Activated T-helper 9 cell treated with anti-CD3 and anti-CD28 coated beads, Interleukin-2, amount 50 U/mL, for 16 hours (primary cell): Measurements from ENCODE around the gene PRDX2.

Experiments
- DNase-seq: peaks from one replicate; pipeline ENCODE4 v3.0.0-alpha.2; 2020; ENCODE audit warnings: low read depth

PRDX2 gene

GRCh38 chr19:12792051-12792852 lies 9.3 kb downstream of the PRDX2 start:
- DNase-seq = peak; percentile 67

DNA sequence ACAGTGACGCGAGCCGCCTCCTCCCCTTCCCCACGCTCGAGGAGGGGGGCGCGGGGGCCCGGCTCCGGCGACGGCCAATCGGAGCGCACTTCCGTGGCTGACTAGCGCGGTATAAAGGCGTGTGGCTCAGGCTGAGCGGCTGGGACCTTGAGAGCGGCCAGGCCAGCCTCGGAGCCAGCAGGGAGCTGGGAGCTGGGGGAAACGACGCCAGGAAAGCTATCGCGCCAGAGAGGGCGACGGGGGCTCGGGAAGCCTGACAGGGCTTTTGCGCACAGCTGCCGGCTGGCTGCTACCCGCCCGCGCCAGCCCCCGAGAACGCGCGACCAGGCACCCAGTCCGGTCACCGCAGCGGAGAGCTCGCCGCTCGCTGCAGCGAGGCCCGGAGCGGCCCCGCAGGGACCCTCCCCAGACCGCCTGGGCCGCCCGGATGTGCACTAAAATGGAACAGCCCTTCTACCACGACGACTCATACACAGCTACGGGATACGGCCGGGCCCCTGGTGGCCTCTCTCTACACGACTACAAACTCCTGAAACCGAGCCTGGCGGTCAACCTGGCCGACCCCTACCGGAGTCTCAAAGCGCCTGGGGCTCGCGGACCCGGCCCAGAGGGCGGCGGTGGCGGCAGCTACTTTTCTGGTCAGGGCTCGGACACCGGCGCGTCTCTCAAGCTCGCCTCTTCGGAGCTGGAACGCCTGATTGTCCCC lies 10.1 kb downstream of the PRDX2 start, which contains the start of gene JUNB:
Gene JUNB (plus strand): TSS at position 142 of the 706 bp plus-strand sequence. CDS start 286 bp downstream, at position 428.
- DNase-seq = peak; percentile 96

DNA sequence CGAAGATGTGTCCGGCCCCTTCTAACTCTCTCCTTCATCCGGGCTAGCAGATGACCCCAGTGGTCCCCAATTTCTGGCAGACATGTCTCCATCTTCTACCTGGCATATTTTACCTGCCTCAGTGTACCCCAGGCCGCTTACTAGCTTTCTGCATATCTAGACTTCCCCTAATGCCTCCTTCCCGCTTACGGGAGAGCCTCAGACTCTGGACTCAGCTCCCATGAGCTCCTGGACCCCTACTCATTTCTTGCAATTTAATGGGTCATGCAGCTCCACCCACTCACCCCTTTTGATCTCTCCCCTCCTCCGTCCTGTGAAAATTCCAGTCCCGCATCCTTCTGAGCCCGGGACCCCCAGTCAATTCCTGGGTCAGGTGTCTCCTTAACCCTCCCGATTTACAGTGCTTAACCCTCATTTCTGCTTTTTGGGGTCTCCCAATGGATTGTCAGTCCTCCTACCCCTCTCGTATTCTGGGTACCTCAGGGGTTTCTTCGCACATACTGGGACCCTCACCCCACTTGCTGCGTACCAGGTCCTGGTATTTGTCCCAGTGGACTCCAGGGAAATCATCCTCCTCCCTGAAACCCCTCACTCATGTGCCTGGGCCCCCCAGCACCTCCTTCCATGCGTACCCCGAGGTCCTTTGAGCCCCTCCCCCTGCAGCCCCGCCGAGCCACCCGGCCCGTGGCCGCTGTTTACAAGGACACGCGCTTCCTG lies 10.8 kb downstream of the PRDX2 start:
- no peak for DNase-seq

GRCh38 chr19:12789904-12790619 lies 11.5 kb downstream of the PRDX2 start:
- DNase-seq = peak; percentile 86

GRCh38 chr19:12789098-12789903 lies 12.3 kb downstream of the PRDX2 start:
- DNase-seq = no peak

- peak; percentile 51 for DNase-seq
These were observed 12.9 kb downstream of the PRDX2 start for GRCh38 chr19:12788682-12789097.

DNA sequence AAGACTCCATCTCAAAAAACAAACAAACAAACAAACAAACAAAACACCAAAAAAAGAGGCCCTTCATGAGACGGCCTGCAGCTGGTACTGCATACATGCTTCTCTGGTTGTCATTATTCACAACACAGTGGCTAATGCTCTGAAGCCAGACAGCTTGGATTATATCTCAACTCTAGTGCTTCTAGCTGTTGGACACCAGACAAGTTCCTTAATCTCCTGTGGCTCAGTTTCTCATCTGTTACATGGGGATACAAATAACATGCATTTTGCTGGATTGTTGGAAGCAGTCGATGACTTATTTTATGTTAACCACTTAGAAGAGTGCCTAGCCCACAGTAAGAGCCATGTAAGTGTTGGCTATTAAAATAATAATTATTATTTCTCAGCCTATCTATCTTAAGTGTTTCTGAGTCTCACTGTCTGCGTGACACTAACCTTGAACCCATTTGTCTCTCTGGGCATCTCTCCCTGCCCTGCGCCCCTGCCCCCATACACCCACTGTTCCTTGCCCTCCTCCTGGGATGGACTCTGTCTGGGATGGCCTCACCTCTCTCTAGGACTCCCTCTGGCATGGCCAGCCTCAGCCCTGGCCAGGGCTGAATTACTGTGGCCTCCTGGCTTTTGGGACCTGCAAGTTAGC lies 13.4 kb downstream of the PRDX2 start:
- DNase-seq = no peak

- DNase-seq = no peak
These were observed 14.1 kb downstream of the PRDX2 start for GRCh38 chr19:12787458-12787857.

GRCh38 chr19:12786952-12787351 lies 14.6 kb downstream of the PRDX2 start:
- no peak for DNase-seq

- DNase-seq = no peak
These were observed 15.3 kb downstream of the PRDX2 start for GRCh38 chr19:12786141-12786870.

DNA sequence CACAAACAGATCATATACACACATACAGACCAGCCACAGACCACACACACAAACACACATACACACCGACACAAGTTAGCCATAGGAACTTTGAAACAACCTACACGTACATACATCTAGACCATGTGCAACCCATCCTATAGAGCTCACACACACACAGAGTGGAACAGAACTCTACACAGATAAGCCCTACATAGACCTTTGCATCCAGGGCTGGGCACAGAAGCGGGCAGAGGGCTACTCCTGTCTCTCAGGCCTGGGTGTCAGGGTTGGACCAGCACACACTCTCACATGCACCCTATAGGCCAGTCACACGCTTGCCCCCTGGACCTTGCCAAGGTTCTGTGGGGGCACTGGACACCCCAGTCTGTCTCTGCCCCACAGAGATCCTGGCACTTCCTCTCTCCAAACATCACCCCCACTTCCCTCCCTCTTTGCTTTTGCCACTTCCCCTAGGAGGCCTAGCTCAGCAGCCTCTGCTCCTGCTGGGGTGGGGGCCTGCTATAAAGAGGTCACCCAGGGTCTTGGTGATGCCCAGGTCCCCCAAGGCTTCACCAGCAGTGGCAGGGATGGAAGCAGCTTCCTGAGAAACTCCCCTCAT lies 16.1 kb downstream of the PRDX2 start:
- no peak for DNase-seq

- DNase-seq = no peak
These were observed 16.6 kb downstream of the PRDX2 start for GRCh38 chr19:12784871-12785430.

- no peak for DNase-seq
These were observed 17.2 kb downstream of the PRDX2 start for GRCh38 chr19:12784394-12784870.

- no peak for DNase-seq
These were observed 17.7 kb downstream of the PRDX2 start for GRCh38 chr19:12783849-12784393.

DNA sequence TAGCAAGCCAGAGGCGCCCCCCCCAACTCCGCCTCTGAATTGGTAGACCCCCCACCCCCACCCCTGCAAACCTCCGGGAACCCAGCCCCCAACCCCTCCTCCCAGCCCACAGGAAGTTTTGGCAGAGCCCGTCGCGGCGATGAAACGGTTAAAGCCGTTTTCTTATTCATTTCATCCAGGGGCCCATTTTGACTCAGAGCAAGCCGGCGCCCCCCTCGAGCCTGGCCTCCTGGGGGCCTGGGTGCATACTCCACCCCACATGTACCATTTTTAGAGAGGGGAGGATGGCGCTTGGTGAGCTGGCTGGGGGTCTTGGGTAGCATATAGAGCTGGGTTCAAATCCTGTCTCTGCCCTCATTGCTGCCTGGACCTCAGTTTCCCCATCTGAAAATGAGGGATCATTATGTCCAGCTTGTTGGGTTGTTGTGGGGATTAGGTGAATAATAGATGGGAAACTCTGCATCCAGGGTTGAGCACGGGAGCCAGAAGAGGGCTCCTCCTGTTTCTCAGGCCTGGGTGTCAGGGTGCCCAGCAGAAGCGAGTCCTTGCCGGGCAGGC lies 18.2 kb downstream of the PRDX2 start:
- DNase-seq = no peak

DNA sequence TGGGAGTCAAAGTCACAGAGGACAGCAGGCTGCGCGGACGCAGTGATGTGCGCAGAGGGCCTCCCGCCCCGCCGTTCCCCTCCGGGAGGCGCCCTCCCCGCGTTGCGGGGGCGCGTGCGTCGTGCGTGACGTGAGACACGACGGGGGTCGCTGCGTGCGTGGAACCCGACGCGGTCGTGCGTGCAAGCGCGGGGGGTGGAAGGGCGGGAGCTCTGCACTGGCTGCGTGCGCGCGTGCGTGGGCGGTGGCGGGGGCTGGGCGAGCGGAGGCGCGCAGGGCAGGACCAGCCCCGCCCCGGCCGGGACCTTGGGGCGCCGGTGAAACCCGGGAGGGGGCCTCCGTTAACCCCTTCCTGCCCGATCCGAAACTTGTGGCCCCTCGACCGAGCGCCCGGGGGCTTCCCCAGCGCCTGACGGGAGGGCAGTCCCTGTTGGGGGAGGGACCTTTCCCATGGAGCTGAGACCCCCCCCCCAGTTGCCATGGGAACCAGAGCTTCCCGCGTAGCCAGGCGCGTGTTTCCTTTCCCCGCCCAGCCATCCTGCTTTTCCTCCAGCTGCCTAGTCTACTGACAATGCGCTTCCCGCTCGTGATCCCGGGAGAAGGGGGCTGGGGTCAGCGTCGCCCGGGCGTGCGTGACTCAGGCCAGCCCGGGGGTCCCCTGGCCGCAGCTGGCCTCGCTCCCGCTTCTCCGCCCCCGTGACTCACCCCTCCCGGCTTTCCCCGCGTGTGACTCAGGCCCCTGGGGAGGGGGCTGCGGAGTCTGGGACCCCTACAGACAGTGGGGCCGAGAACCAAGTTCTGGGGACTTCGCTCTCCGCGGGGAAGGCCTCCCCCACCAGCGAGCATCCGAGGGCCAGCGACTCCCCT lies 18.9 kb downstream of the PRDX2 start:
- peak; percentile 85 for DNase-seq

DNA sequence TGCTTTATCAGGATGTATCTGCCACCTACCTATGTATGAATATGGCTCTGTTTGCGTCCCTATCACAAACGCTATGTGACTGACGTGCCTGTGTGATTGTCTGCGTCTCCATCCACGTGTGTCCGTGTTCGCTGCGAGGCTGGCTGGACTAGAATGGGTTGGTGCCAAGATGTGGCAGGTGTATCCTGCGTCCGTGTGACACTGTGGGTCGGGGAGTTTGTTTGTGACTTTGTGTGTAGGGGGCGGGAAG lies 19.5 kb downstream of the PRDX2 start:
- DNase-seq = no peak
